Measurements from ENCODE around the gene FOXP1.

The FOXP1 gene

GRCh38 chr3:71264840-71265239, 318.7 kb downstream of the FOXP1 start:
- DNase-seq (ENCODE audit: low spot score): no peak

GRCh38 chr3:71262364-71263265, 320.9 kb downstream of the FOXP1 start:
- no peak for DNase-seq (ENCODE audit: low spot score)

GRCh38 chr3:71260782-71261181, 322.7 kb downstream of the FOXP1 start:
- no peak for DNase-seq (ENCODE audit: low spot score)

- DNase-seq (ENCODE audit: low spot score): no peak
These were observed 325.0 kb downstream of the FOXP1 start for GRCh38 chr3:71258526-71258925.

GRCh38 chr3:71258116-71258515, 325.4 kb downstream of the FOXP1 start:
- peak; percentile 43 for DNase-seq (ENCODE audit: low spot score)

GRCh38 chr3:71255498-71255897, 328.0 kb downstream of the FOXP1 start:
- DNase-seq (ENCODE audit: low spot score): no peak

DNA sequence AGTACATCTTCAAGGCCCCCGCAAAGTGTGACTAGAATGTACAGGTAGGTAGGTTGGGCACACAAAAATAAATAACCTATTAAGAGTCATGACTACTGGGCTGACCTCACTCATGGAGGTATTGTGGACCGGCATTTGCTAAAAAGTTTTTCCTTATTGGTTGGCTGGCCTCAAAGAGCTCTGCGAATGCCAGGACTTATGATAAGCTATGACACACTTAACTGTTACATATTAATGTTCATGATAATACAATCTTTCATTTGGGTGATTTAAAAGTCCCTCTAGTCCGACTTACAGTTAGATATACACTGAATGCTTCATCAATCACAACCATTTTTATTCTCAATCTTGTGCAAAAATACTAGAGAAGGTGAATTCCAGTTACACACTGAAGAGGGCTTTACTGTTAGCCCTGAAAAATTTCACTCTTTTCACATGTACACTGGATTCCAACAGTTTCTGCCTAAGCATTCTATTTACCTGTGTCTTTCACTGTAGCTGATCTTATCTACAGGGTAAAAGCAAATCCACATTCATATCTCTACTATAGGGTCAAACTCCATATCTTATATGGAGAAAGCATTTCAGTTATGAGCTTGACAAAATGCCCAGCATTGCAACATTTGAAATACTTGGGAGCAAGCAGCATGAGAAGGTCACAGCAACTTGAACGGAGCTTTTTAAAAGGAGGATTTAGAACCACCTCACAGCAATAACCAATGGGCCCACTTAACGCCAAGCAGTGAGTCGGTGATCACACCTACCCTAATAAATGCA, 329.1 kb downstream of the FOXP1 start:
- no peak for DNase-seq (ENCODE audit: low spot score)

GRCh38 chr3:71253169-71253568, 330.4 kb downstream of the FOXP1 start:
- no peak for DNase-seq (ENCODE audit: low spot score)

- DNase-seq (ENCODE audit: low spot score): no peak
These were observed 331.1 kb downstream of the FOXP1 start for GRCh38 chr3:71252466-71252865.

- peak; percentile 70 for DNase-seq (ENCODE audit: low spot score)
These were observed 332.3 kb downstream of the FOXP1 start for GRCh38 chr3:71251156-71251775.

GRCh38 chr3:71250026-71250425, 333.5 kb downstream of the FOXP1 start:
- no peak for DNase-seq (ENCODE audit: low spot score)

- no peak for DNase-seq (ENCODE audit: low spot score)
These were observed 335.6 kb downstream of the FOXP1 start for GRCh38 chr3:71247958-71248335.

GRCh38 chr3:71247221-71247957, 336.1 kb downstream of the FOXP1 start:
- DNase-seq (ENCODE audit: low spot score): no peak

GRCh38 chr3:71245971-71246880, 337.3 kb downstream of the FOXP1 start:
- DNase-seq (ENCODE audit: low spot score): no peak

DNA sequence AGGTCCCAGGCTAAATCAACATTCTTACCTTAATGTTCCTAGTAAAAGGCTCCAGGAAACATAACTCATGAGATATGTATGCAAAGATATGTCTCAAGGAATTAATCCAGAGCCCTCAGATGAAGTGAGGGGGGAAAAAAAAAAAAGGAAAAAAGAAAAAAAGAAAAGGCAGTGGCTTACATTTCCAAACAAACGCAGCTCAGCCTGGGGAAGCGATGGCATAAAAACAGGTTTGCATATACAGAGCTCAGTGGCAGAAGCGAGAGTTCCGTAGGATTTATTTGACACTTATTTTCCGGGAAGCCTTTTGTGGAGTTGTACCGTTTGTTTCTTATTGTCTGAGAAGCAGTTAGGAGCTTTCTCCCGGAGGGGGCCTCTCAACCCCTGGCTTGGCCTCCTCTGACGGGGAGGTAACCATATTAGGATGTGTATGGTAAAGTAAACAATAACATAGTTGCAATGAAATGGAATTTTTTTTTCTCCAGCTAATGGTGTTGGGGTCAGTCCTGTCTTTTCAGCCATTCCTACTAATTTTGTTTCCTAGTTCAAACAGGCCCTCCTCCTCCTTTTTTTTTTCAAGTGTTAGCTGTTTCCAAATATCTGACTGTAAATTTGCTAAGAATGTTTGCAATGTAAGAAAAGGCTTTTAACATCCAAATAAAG, 338.6 kb downstream of the FOXP1 start:
- no peak for DNase-seq (ENCODE audit: low spot score)

GRCh38 chr3:71244153-71244825, 339.2 kb downstream of the FOXP1 start:
- no peak for DNase-seq (ENCODE audit: low spot score)

DNA sequence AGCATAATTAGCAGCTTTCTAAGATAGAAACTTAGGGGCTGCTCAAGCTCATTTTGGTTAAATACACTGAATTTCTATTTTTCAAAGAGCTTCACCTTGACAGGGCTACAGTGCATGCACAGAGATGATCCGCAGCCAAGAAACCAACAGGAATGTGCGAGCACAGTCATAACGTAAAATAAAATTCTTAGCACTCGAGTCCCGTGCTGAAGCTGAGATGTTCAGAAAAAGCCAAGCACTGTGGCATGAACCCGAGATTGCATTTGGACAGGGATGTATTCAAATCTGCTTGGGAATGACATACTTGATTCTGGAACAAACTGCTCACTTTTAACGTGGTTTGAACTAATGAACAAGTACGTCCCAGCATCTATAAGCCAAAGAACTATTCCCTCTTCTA, 340.3 kb downstream of the FOXP1 start:
- DNase-seq (ENCODE audit: low spot score): no peak

DNA sequence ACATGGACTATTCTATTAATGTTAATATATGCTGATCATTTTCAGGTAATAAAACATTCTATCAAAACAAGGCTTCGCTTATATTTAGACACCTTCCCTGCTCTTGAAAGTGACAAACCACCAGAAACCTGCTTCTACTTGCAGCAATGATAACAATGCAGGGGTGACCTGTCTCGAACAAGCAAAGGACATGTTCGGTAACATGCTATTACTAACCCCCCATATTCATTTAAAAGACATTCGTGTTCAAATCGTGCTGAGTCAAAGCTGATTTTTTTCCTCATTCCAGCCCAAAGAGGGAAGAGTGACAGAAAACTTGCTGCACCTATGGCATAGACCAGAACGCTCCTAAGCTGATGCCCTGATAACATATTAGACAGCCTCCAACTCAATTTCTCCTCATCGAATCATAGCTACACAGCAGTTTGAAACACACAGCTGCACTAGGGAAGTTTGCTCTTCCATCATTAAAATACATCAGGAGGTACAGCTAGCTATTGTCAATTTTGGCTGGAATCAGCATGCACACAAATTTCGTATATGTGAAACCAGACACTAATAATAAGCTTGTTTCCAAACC, 341.5 kb downstream of the FOXP1 start:
- DNase-seq (ENCODE audit: low spot score): no peak

DNA sequence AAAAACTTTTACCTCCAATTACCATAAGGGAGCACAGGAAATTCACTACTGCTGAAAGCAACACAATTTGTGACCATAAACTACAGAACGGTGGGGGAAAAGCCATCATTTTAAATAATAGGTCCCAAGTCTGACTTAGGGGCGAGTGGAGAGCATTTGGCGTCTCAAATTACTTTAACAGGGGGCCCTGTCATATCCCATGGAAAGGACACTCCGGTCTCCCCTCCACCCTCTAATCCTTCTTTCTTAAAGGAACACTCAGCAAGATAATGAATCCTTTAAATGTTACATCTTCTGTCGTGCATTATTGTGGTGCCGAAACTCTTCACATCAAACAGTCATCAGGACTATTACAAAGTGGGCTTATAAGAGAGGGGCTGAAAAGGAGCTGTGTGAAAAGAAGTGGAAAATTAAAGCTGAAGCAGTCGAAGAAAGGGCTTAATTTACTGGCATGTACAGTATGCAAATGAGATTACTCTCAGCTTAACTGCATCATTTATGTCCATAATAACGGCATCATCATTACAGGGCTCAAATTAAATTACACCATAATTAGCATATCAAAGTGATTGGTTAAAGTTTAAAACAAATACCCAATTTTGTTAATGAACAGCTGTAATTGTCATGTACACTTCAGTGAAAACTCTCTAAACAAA, 342.2 kb downstream of the FOXP1 start:
- no peak for DNase-seq (ENCODE audit: low spot score)

Measured in kidney capillary endothelial cell (primary cell).